NCI-H345 treated with DMSO at 0.1 percent for 48 hours (cell line): ENCODE data around the gene SLC7A9.
"Not testable (repeated sequence)": the region's sequence is repeated elsewhere in the genome, so short reads cannot be mapped to it uniquely, and the experiment has no call there.

Experiments used
- DNase-seq: peaks from one replicate; lab custom pipeline; 2025; ENCODE audit not compliant: unreplicated experiment; lab: John Stamatoyannopoulos, UW

The SLC7A9 gene

GRCh38 chr19:32802840-32803239, 66.7 kb downstream of the SLC7A9 start:
- DNase-seq, result no peak

GRCh38 chr19:32800754-32801153, 68.8 kb downstream of the SLC7A9 start:
- DNase-seq, result no peak

GRCh38 chr19:32800191-32800590, 69.4 kb downstream of the SLC7A9 start:
- no peak for DNase-seq

- peak; percentile 24 for DNase-seq
These were observed 71.4 kb downstream of the SLC7A9 start for GRCh38 chr19:32798201-32798600.

- DNase-seq, result no peak
These were observed 80.1 kb downstream of the SLC7A9 start for GRCh38 chr19:32789429-32789828.

- DNase-seq, result not testable (repeated sequence)
These were observed 81.7 kb downstream of the SLC7A9 start for GRCh38 chr19:32787895-32788294.

GRCh38 chr19:32787161-32787813, 82.3 kb downstream of the SLC7A9 start:
- DNase-seq, result not testable (repeated sequence)

GRCh38 chr19:32782089-32782488, 87.5 kb downstream of the SLC7A9 start:
- DNase-seq, result not testable (repeated sequence)

- no peak for DNase-seq
These were observed 88.3 kb downstream of the SLC7A9 start for GRCh38 chr19:32781280-32781679.
